ENCODE measurements around the gene LHX5.

Gene LHX5

GRCh38 chr12:113438523-113439300 is 33.0 kb downstream of the LHX5 start:
- DNase-seq: no peak

- DNase-seq: no peak
These were observed 34.0 kb downstream of the LHX5 start for GRCh38 chr12:113437729-113438100.

- DNase-seq: no peak
These were observed 34.5 kb downstream of the LHX5 start for GRCh38 chr12:113436993-113437728.

- no peak for DNase-seq
These were observed 35.1 kb downstream of the LHX5 start for GRCh38 chr12:113436586-113436985.

GRCh38 chr12:113435367-113435766 is 36.3 kb downstream of the LHX5 start:
- no peak for DNase-seq

GRCh38 chr12:113432986-113433385 is 38.7 kb downstream of the LHX5 start:
- no peak for DNase-seq

GRCh38 chr12:113428482-113428881 is 43.2 kb downstream of the LHX5 start:
- DNase-seq: no peak

GRCh38 chr12:113427882-113428281 is 43.8 kb downstream of the LHX5 start:
- no peak for DNase-seq

- DNase-seq: no peak
These were observed 45.7 kb downstream of the LHX5 start for GRCh38 chr12:113425960-113426453.

GRCh38 chr12:113424915-113425823 is 46.5 kb downstream of the LHX5 start:
- DNase-seq: peak; percentile 34

- no peak for DNase-seq
These were observed 47.2 kb downstream of the LHX5 start for GRCh38 chr12:113424456-113424855.

- no peak for DNase-seq
These were observed 48.6 kb downstream of the LHX5 start for GRCh38 chr12:113422886-113423669.

- peak; percentile 77 for DNase-seq
These were observed 49.4 kb downstream of the LHX5 start, which contains the start of gene SDSL for GRCh38 chr12:113422030-113422885. Gene SDSL (plus strand): TSS chr12:113422380. CDS start chr12:113427983, 5,603 bp downstream.

GRCh38 chr12:113420996-113421595 is 50.6 kb downstream of the LHX5 start:
- no peak for DNase-seq

GRCh38 chr12:113418213-113418879 is 53.3 kb downstream of the LHX5 start:
- DNase-seq: no peak

GRCh38 chr12:113416091-113416754 is 55.4 kb downstream of the LHX5 start:
- peak; percentile 66 for DNase-seq

- no peak for DNase-seq
These were observed 57.1 kb downstream of the LHX5 start for GRCh38 chr12:113414519-113415038.

- no peak for DNase-seq
These were observed 58.2 kb downstream of the LHX5 start for GRCh38 chr12:113413488-113413939.
